ENCODE data around the gene SPTBN4.

The SPTBN4 gene

GRCh38 chr19:40445780-40446262 is 21.0 kb upstream of the SPTBN4 start (continued):
- TF ChIP-seq SP7 (tag by site-specific recombination; IDR thresholded peaks at IDR 0.05) (peak; percentile 27; the same call in 1 of the 2 replicates), KLF16 (tag by site-specific recombination; IDR thresholded peaks at IDR 0.05) (no peak), ZNF19 (tag by site-specific recombination; IDR thresholded peaks at IDR 0.05; ENCODE audit: low read depth) (no peak), ZBTB17 (tag by site-specific recombination; IDR thresholded peaks at IDR 0.05) (0 out of 2 replicates have a peak, but pooled peaks have one; percentile 42), ZNF133 (tag by site-specific recombination; IDR thresholded peaks at IDR 0.05) (no peak), ZNF214 (tag by site-specific recombination; IDR thresholded peaks at IDR 0.05; ENCODE audit: borderline replicate concordance) (no peak), ZNF121 (tag by site-specific recombination; IDR thresholded peaks at IDR 0.05) (no peak), KLF9 (tag by site-specific recombination; IDR thresholded peaks at IDR 0.05; ENCODE audit: low read depth) (no peak), ZNF707 (tag by site-specific recombination; IDR thresholded peaks at IDR 0.05) (no peak), PRDM6 (tag by site-specific recombination; IDR thresholded peaks at IDR 0.05) (no peak), ZSCAN5A (tag by site-specific recombination; IDR thresholded peaks at IDR 0.05) (no peak)
- TF ChIP-seq, protein P1, sequence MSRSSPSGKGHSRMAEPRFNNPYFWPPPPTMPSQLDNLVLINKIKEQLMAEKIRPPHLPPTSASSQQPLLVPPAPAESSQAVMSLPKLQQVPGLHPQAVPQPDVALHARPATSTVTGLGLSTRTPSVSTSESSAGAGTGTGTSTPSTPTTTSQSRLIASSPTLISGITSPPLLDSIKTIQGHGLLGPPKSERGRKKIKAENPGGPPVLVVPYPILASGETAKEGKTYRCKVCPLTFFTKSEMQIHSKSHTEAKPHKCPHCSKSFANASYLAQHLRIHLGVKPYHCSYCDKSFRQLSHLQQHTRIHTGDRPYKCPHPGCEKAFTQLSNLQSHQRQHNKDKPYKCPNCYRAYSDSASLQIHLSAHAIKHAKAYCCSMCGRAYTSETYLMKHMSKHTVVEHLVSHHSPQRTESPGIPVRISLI (tag by site-specific recombination; IDR thresholded peaks at IDR 0.05) = no peak
- TF ChIP-seq, protein P2, sequence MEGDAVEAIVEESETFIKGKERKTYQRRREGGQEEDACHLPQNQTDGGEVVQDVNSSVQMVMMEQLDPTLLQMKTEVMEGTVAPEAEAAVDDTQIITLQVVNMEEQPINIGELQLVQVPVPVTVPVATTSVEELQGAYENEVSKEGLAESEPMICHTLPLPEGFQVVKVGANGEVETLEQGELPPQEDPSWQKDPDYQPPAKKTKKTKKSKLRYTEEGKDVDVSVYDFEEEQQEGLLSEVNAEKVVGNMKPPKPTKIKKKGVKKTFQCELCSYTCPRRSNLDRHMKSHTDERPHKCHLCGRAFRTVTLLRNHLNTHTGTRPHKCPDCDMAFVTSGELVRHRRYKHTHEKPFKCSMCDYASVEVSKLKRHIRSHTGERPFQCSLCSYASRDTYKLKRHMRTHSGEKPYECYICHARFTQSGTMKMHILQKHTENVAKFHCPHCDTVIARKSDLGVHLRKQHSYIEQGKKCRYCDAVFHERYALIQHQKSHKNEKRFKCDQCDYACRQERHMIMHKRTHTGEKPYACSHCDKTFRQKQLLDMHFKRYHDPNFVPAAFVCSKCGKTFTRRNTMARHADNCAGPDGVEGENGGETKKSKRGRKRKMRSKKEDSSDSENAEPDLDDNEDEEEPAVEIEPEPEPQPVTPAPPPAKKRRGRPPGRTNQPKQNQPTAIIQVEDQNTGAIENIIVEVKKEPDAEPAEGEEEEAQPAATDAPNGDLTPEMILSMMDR (tag by site-specific recombination; IDR thresholded peaks at IDR 0.05) = no peak

- H3K9me3 ChIP-seq (ENCODE audit: control insufficient read depth, insufficient read depth, low read depth, low read length) = no peaks in the 10 kb centered on the region
- no peak for TF ChIP-seq ZNF26 (tag by site-specific recombination; IDR thresholded peaks at IDR 0.05)
- TF ChIP-seq PRDM4 (tag by site-specific recombination; IDR thresholded peaks at IDR 0.05) = no peak
- TF ChIP-seq REPIN1 (tag by site-specific recombination; IDR thresholded peaks at IDR 0.05; ENCODE audit: low read depth) = no peak
- TF ChIP-seq ZNF239 (tag by site-specific recombination; IDR thresholded peaks at IDR 0.05) = no peak
- TF ChIP-seq, protein P3, sequence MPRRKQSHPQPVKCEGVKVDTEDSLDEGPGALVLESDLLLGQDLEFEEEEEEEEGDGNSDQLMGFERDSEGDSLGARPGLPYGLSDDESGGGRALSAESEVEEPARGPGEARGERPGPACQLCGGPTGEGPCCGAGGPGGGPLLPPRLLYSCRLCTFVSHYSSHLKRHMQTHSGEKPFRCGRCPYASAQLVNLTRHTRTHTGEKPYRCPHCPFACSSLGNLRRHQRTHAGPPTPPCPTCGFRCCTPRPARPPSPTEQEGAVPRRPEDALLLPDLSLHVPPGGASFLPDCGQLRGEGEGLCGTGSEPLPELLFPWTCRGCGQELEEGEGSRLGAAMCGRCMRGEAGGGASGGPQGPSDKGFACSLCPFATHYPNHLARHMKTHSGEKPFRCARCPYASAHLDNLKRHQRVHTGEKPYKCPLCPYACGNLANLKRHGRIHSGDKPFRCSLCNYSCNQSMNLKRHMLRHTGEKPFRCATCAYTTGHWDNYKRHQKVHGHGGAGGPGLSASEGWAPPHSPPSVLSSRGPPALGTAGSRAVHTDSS (tag by site-specific recombination; IDR thresholded peaks at IDR 0.05) = no peak
- TF ChIP-seq ZFHX2 (tag by site-specific recombination; conservative IDR thresholded peaks at IDR 0.05) = peak; percentile 80
- no peak for TF ChIP-seq ZNF521 (tag by site-specific recombination; IDR thresholded peaks at IDR 0.05)
- no peak for TF ChIP-seq MEIS1 (CRISPR knock-in tag; IDR thresholded peaks at IDR 0.05; ENCODE audit: borderline replicate concordance)
- TF ChIP-seq IKZF3 (tag by site-specific recombination; IDR thresholded peaks at IDR 0.05) = 0 out of 2 replicates have a peak, but pooled peaks have one; percentile 9
- TF ChIP-seq GLIS1 (tag by site-specific recombination; IDR thresholded peaks at IDR 0.05) = no peak
- peak; percentile 21 for TF ChIP-seq EGR2 (tag by site-specific recombination; IDR thresholded peaks at IDR 0.05; ENCODE audit: low read depth)
- no peak for TF ChIP-seq OVOL3 (tag by site-specific recombination; IDR thresholded peaks at IDR 0.05)
Measured at GRCh38 chr19:40446263-40446784, 20.5 kb upstream of the SPTBN4 start.

More at GRCh38 chr19:40446263-40446784, 20.5 kb upstream of the SPTBN4 start:
- H3K4me3 ChIP-seq (ENCODE audit: low read depth, low read length) = no peak overlapping the region
- H3K4me1 ChIP-seq (ENCODE audit: control insufficient read depth, insufficient read depth, low read length) = peaks cover 14% of the 10 kb centered on the region
- H3K27ac ChIP-seq (ENCODE audit: extremely low read depth, low read depth, low read length) = peak overlapping the region; percentile 37
- ChIA-PET CTCF (interaction anchor here (0.5 to 2.2 kb wide), 7 partner anchors 8 to 141 kb away, joined by 3 to 15 read pairs (median 4); partner anchors contain the start of gene SERTAD1), POLR2A (interaction anchor here (0.6 to 17.1 kb wide), 3 partner anchors 20 to 98 kb away, joined by 3 to 428 read pairs (median 5); partner anchors contain the start of genes BLVRB, C19orf47, PLD3 and SERTAD1)
- H3K36me3 ChIP-seq (ENCODE audit: control insufficient read depth in 2 of 2, insufficient read depth in 1 of 2, low read length in 2 of 2) = peaks cover 17 to 28% of the 10 kb centered on the region in 2 experiments

All from HEK293 (cell line).